B cell (primary cell): Measurements from ENCODE around the gene SLITRK6.

Source experiments
- CTCF ChIP-seq: fragments of 200-600 bp; IDR thresholded peaks from one replicate; pipeline ENCODE4 v1.8.0; 2022; ENCODE audit warnings: antibody characterized with exemption, mild to moderate bottlenecking
- EZH2 ChIP-seq: IDR thresholded peaks from 2 replicates; pipeline ENCODE4 v1.6.1; 2012; ENCODE audit warnings: borderline replicate concordance, low read depth, mild to moderate bottlenecking, moderate library complexity, low read length; ENCODE audit not compliant: insufficient read depth, poor library complexity, severe bottlenecking

DNA sequence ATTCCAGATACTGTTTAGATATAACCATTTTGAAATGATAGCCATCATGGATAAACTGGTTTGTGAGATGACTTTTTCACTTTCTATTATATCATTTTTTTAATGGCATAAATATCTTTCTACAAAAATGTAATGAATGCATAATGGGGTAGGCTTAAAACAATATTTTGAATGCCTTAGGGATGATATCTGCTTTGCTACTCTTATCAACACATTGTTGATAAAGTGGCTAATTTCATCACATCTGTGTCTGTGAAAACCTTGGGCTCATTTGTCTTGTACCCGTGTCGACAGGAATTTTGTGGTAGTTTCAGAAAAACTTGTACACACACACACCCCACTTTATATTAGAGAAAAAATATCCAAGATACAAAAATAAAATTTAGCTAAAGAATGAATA lies 44.1 kb downstream of the SLITRK6 start:
- no peak for TF ChIP-seq CTCF
- no peak for TF ChIP-seq EZH2
